ENCODE results near the gene NR1D1. TPM values are rescaled to one million over a fixed set of nuclear protein-coding genes. Genes with fewer than 3 reads are reported as not detected.

NR1D1 gene
- total RNA-seq, 1 donor, result 1.7 TPM

- DNase-seq (ENCODE audit: low read depth), result no peak
- no peak for TF ChIP-seq CTCF (IDR thresholded peaks at IDR 0.05; ENCODE audit: insufficient read depth, low read depth, low read length)
- no peak overlapping the region for H3K4me3 ChIP-seq (ENCODE audit: low read depth, low read length)
Measured at GRCh38 chr17:40091691-40092397, 8.5 kb downstream of the NR1D1 start.

DNA sequence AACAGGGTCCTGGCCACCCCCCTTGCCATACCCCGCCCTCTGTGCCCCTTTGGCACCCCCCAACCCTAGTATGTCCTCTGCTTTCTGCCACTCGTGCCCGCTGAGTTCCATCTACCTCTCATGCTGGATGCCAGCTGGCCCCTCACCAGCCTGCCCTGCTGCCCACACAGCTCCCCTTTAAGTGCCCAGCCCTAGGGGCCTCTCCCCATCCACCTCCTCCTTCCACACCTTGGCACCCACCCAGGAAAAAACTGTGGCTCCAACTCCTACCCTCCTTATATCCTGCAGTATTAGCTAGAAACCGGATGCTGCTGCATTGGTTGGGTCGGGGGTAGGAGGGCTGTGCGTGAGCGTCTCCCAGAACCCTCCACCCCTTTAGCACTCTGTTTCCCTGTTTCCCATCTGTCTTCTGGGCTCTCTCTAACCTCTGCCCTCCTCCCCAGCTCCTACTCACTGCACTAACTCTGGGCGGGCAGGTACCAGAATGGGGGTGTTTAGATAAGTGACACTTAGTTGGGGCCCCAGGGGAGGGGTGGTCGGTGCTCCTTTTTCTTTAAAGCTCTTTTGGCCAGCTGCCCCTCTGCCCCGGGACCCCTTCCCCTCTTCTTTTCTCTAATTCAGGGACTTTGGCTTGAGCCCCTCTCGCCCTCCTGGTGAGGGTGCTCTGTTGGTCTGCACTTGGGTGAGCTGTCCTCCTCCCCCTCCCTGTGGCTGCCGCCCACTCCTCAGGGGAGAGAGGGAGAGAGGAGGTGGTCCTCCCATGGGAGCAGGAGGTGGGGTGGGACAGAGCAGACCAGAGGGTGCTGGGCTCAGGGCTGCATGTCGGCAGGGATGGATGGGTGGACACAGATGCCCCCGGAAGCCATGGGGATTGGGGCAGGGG is 9.9 kb downstream of the NR1D1 start:
- no peak for DNase-seq (ENCODE audit: low read depth)
- no peak for TF ChIP-seq CTCF (IDR thresholded peaks at IDR 0.05; ENCODE audit: insufficient read depth, low read depth, low read length)
- H3K4me3 ChIP-seq (ENCODE audit: low read depth, low read length), result no peak overlapping the region

DNA sequence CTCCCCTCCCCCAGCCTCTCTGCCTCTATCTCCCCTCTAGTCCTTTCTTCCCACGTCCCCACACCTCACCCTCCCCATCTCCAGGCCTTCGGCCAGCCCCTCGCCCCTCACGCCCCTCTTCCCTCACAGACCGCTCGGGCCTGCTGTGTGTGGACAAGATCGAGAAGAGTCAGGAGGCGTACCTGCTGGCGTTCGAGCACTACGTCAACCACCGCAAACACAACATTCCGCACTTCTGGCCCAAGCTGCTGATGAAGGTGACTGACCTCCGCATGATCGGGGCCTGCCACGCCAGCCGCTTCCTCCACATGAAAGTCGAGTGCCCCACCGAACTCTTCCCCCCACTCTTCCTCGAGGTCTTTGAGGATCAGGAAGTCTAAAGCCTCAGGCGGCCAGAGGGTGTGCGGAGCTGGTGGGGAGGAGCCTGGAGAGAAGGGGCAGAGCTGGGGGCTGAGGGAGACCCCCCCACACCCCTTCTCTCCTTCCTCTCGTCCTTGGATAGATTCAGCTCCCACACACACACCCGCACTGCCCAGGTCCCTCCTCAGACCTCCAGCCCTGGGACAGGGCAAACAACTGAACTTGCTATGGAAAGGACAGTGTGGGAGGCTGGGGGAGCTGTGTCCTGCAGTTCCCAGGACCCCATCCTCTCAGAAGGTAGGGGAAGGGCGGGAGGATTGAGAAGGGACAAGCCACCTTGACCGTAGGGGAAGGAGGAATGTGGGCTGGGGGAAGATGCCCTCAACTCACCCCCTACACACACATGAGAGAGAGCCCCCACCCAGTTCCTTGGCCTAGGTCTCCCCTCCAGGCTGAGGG is 11.1 kb downstream of the NR1D1 start:
- no peak overlapping the region for H3K4me3 ChIP-seq (ENCODE audit: low read depth, low read length)
- DNase-seq (ENCODE audit: low read depth), result no peak
- no peak for TF ChIP-seq CTCF (IDR thresholded peaks at IDR 0.05; ENCODE audit: insufficient read depth, low read depth, low read length)

DNA sequence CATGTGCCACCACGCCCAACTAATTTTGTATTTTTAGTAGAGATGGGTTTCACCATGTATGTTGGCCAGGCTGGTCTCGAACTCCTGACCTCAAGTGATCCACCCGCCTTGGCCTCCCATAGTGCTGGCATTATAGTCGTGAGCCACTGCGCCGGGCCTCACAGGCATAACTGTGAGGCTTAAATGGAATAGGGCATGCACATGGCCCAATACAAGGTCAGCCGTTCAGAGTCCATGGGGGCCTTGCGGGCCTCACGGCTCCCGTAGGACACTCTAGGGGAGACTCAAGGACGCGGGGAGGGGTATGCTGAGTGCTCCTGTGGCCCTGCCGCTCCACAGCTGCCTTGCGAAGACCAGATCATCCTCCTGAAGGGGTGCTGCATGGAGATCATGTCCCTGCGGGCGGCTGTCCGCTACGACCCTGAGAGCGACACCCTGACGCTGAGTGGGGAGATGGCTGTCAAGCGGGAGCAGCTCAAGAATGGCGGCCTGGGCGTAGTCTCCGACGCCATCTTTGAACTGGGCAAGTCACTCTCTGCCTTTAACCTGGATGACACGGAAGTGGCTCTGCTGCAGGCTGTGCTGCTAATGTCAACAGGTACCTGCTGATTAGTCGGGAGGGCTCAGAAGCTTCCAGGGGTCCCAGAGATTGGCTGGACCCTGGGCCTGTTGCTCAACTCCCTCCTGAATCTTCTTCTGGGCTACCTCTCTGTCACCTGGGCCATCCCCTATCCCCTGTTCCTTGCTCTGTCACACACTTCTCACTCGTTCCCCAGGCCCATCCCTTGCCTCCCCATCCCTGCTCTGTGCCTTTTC is 12.3 kb downstream of the NR1D1 start:
- DNase-seq (ENCODE audit: low read depth), result no peak
- no peak overlapping the region for H3K4me3 ChIP-seq (ENCODE audit: low read depth, low read length)
- no peak for TF ChIP-seq CTCF (IDR thresholded peaks at IDR 0.05; ENCODE audit: insufficient read depth, low read depth, low read length)

GRCh38 chr17:40087049-40087794 is 13.2 kb downstream of the NR1D1 start:
- H3K4me3 ChIP-seq (ENCODE audit: low read depth, low read length), result no peak overlapping the region
- no peak for TF ChIP-seq CTCF (IDR thresholded peaks at IDR 0.05; ENCODE audit: insufficient read depth, low read depth, low read length)
- DNase-seq (ENCODE audit: low read depth), result no peak
